ENCODE data around the gene ZNF672.
A peak's percentile ranks its signal among the peaks of the same experiment; 100 is the strongest.

The ZNF672 gene

DNA sequence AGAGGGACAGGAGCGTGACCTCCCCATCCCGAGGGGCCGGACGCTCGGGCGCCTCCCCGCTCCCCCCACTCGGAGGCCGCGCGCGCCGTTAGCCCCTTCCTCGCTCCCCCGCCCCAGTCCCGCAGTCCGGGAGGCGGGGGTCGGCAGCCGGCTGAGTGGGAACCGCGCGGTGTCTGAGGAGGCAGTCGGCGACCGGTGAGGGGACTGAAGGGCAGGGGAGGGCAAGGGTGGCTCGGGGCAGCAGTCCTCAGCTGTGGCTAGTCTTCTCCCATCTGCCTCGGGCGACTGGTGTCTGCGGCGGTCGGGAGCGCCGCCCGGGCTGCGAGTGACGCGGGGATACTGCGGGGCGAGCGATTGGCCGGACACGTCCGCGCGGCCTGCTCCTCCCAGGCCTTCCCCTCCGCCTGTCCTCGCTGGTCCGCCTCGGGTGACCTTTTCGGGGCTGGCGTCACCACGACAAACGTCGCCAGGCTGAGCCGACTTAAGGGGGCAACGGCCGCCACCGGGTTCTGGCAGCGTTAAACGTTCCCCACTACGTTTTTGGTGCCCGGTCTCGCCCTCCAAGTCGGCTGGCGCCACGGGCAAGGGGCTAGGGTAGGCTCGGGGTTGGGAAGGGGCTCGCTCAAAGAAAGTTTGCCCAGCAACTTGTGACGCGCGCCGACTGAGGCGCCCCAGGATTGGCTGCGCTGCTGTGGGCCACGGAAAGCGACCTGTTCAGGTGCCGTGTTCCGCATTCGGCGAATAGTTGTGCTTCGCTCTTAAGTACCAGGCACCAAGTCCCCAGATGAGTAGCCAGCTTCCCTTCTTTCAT is 538 bp downstream of the ZNF672 start:
- DNase-seq = peak; percentile 70

DNA sequence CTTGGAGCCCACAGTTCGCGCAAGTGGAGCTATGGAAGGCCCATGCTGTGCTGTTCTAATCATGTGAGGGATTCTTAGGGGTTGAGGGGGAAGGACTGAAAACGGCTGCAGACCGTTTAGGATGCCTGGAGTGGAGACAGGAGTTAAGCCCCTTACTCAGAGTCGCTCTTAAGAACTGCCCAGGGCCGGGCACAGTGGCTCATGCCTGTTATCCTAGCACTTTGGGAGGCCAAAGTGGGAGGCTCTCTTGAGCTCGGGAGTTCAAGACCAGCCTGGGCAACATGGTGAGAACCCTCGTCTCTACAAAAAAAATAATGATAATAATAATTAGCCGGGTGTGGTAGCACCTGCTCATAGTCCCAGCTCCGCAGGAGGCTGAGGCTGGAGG is 1.1 kb downstream of the ZNF672 start:
- DNase-seq = no peak

DNA sequence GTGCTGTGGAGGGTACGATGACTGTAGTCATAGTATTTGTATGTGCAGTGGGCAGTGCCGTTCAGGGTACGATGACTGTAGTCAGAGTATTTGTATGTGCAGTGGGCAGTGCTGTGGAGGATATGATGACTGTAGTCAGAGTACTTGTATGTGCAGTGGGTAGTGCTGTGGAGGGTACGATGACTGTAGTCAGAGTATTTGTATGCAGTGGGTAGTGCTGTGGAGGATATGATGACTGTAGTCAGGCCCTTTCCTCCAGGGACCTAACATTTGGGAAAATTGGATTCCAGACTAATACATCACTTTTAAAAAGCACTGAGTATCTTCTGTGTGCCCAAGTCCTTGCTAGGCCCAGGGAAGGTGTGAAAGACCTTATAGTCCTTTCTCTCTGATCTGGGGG is 2.9 kb downstream of the ZNF672 start:
- DNase-seq = no peak

DNA sequence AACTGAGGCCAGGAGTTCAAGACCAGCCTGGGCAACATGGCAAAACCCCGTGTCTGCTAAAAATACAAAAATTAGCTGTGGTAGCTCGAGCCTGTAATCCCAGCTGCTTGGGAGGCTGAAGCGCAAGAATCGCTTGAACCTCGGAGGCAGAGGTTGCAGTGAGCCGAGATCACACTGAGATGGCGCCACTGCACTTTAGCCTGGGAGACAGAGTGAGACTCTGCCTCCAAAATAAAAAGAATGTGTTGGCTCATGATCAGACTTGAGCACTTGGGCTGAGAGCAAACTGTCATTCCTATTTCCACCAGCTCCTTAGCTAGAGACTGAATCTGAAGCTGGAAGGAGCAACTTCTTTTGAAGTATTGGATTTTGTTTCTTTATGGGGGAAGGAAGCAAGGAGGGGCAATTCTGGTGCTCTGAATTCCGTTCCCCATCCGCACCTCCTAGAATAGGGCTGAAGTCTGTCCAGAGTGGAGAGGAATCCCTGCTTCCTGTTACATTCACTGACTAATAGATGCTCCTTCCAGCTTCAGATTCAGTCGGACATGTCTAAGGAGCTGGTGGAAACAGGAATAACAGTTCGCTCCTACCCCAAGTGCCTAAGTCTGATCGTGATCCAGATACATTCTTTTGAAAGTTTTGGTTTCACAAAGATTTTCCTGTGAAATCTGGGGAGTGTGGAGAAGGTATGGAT is 3.8 kb downstream of the ZNF672 start:
- no peak for DNase-seq

DNA sequence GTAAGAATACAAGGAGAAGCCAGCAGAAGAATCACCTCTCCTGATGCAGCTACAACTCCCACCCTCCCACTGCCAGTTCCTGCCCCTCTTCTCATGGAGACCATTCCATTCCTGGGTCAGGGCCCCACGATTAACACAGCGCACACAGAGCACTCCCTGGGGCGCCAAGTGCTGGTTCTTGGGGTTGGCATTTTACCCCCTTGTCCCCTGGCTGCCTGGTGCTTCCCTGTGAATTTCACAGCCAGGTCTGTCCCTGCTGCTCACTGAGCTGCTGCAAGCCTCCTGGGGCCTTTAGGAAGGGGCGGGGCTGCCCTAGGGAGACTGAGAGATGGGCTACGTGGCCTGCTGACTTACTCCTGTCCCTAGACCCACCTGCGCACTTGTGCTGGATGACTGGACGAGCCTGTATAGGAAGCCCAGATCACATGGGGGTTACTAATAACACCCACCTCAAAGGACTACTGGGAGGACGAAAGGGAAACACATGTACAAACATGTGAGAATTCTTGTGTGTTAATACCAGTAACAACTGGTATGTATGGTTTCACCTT is 4.8 kb downstream of the ZNF672 start:
- no peak for DNase-seq

DNA sequence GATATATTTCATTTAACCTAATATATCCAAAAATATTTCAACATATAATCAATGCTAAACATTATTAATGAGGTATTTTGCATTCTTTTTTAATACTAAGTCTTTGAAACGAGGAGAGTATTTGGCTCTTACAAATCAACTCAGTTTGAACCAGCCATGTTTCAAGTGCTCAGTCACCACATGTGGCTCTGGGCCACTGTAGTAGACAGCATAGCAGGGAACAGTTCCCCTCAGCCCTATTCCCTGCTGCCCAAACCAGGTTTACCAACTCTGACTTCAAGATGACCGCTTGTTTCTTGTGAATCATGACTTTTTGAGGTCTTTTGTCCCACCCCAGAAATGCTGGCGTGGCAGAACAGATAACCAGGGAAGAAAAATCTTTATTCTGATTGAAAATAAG is 5.7 kb downstream of the ZNF672 start:
- DNase-seq = no peak

DNA sequence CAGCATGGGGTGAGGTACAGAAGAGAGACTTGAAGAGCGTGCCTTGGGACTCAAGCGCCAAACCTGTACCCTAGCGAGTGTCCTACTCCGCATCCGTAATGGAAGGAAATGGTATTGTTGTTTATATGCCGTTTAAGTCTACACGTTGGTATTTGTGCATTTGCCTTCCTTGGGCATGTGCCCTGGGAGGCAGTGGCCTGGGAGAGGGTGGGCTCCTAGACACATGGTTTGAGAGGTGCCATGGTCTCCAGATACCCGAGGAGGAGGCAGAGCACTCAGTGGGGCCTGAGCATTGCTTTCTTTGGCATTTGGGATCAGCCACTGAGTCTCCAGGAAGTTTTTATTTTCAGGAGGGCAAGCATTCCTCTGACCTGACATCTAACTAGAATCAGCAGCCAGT is 6.5 kb downstream of the ZNF672 start:
- DNase-seq = no peak

DNA sequence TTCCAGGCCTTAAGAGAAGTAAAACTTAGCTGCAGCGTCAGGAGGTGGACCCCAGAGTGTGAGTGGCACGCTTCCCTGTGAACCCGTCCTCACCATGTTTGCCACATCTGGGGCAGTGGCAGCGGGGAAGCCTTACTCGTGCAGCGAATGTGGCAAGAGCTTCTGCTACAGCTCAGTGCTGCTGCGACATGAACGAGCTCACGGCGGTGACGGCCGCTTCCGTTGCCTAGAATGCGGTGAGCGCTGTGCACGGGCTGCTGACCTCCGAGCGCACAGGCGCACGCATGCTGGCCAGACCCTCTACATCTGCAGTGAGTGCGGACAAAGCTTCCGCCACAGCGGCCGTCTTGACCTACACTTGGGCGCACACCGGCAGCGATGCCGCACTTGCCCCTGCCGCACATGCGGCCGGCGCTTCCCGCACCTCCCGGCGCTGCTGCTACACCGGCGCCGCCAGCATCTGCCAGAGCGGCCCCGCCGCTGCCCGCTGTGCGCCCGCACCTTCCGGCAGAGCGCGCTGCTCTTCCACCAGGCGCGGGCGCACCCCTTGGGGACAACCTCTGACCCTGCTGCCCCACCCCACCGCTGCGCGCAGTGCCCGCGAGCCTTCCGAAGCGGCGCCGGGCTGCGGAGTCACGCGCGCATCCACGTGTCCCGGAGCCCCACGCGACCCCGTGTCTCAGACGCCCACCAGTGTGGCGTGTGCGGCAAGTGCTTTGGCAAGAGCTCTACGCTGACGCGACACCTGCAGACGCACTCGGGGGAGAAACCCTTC is 9.3 kb downstream of the ZNF672 start:
- no peak for DNase-seq

DNA sequence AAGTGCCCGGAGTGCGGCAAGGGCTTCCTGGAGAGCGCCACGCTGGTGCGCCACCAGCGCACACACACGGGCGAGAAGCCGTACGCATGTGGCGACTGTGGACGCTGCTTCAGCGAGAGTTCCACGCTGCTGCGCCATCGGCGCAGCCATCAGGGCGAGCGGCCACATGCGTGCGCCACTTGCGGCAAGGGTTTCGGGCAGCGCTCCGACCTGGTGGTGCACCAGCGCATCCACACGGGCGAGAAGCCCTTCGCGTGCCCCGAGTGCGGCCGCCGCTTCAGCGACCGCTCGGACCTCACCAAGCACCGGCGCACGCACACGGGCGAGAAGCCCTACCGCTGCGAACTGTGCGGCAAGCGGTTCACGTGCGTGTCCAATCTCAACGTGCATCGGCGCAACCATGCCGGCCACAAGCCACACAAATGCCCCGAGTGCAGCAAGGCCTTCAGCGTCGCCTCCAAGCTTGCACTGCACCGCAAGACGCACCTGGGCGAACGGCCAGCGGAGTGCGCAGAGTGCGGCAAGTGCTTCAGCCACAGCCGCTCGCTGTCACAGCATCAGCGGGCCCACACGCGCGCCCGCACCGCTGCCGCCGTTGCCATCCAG is 10.0 kb downstream of the ZNF672 start:
- no peak for DNase-seq

DNA sequence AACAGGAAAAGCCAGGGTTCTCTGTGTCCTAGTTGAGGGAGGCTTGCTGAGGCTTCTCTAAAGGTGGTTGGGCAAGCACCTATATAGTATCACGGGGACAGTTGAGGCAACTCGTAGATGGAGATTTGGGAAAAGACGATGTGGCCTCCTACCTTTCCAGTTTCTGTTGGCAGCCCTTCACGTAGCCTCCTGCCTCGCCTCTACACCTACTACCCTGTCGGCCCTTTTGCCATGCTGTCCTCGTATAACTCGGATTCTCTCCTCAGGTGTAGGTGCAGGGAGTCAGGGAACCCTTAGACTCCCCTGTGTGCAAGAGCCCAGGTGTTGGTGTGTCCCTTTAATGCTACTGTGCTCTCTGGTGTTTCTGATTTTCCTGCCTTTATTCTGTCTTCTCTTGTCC is 10.6 kb downstream of the ZNF672 start:
- no peak for DNase-seq

DNA sequence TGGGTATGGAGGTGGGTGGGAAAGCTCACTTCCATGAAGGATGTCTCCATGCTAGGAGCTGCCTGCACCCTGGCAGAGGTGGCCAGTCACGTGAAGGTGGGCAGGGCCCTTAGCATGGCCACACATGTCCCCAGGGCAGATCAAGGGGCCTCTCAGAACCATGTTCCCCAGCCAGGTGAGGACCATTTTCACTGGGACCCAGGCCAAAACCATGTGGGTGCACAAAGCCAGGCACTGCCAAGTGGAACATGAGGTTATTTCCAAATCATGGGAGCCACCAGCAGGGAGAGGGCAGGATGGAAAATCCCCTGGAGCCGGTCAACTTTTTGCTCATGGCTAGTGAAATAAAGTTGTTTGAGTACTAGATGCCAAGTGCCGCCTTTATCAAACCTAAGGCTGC is 11.1 kb downstream of the ZNF672 start:
- DNase-seq = no peak

DNA sequence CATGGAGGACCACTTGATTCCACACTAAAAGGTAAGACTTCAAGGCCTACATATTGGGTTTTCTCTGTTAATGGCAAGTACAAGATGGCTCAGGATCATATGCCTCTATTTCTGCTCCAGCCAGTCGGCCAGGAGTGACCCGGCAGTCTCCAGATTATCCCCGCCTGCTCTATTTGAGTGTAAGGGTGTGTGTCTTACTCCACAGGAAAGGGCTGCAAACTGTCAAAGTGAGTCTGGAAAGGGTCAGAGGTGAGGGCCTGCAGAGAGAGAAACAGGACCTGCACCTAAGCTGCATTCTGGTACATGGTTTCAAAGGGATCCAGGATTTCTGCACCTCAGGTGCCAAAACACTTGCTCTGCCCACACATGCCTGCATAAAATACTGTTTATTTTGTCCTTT is 11.6 kb downstream of the ZNF672 start:
- DNase-seq = no peak

DNA sequence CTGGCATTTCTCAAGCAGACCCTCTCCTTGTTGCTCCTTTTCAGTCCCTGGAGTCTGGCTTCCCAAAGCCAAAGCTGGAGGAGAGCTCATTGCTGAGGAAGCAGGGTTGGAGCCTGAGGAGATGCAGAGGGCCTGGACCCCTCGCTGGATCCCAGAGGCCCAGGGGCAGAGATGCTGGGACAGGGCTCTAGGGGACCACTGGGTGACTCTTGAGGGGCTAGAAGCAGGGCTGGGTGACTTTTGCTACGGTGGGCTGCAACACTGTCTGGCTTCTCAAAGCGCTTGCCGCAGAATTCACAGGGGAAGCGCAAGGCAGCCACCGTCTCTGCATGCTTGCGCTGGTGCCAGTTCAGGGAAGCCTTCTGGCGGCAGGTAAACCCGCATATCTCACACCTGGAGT is 12.1 kb downstream of the ZNF672 start:
- DNase-seq = no peak

DNA sequence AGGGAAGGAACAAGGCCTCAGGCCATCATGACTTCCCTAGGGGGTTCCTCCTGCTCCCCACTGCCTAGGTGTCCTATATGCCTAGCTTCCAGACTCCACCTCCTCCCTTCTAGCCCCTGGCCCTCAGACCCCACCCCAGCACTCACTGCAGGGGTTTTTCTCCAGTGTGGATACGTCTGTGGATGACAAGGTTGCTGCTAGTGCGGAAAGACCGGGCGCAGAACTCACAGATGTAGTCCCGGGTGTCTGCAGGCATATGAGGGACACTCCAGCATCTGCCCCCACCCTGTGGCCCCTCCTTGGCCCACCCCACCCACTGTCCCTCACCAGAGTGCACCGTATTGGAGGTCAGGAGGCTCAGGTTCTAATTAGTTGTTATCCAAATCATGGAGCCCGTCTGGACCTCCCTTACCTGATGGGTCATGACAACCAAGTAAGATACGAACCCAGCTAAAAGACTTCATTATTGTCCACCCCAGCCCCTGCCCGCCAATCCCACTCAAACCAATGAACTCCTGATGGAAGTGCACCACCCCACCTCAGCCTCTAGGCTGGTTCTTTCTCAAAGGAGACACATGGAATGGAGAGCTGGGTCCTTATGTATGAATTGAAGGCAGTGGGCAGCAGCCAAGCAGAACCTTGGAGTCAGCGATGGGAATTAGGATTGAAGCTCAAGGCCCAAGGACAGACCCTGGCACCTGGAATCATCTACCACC is 12.7 kb downstream of the ZNF672 start:
- no peak for DNase-seq

DNA sequence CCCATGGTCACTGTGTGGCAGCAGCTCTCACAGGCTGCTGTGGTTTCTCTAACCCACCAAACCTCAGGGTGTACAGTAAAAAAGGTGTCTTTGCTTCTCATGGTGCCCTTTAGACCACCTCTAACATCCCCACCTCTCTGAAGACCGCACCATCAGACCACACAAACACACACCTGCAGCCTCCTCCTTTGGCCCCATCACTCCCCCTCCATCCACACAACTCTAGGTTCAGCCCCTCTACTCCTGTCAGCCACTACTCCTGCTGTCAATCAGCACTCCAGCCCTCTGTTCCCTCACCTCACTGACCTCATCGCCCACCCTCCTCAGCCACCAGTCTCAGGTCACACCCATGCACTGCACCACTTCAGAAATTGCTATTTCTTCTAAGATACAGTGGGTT is 13.4 kb downstream of the ZNF672 start:
- DNase-seq = no peak

DNA sequence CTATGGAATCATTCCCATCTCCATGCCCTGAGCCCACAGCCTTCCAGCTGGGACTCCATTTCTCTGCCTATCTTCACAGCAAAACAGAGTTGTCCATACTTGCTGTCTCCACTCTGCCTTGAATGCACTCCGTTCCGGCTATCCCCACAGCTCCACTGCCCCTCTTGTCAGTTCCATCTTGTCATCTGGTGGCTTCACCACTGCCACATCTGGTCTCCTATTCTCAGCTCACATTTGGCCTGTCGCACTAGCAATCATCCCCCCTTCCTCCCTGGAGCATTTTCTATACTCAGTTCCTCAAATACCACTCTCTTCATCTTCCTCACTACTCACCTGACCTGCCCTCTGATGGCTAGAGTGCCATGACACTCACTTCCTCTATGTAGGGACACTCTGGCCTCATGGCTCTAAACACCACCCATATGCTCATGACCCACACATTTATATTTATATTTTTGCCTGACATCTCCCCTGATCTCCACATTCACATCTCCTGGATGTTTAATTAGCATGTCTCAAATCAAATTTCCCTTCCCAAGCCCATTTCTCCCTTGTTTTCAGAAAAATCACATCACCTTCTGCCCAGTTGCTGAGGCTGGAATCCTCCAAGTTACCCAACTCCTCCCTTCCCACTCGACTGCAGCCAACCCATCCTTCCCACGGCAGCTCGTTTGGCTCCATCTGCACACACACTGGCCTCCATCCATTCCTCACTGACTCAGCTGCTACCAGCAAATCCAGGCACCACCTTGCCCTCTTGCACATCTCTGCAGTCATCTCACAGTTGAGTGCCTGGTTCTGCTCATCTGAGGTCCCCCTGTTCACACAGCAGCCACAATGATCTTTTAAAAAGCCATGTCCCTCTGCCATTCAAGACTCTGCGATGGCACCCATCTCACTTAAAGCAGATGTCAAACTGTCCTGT is 14.7 kb downstream of the ZNF672 start:
- DNase-seq = no peak

DNA sequence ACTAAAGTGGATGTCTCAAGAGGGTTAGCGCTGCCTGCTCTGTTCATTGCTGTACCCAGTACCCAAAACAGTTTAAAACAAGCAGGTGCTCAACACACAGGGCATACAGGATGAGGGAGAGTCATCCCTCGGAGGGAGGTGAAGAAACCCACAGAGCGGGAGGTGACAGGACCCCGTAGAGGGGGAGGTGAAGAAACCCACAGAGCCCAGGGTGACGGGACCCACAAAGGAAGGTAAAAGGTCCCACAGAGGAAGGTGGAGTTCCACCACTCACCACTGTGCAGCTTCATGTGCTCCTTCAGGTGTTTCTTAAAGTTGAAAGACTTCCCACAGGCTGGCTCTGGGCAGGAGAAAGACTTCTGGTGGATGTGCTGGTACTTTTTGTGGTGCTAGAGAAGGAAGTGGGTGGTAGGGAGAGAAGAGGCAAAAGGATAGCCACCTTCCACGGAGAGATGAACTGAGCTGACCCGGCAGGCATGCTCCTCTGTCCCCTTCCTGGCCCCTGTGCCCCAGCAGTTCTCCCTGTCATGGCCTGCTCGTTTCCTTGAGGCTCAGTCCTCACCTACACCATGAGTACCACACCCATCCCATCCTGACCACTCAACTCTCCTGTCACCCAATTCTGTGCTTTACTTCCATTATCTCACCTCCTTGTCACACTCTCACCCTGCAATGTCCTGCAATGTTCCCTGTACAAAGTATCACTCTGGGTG is 15.8 kb downstream of the ZNF672 start:
- no peak for DNase-seq

DNA sequence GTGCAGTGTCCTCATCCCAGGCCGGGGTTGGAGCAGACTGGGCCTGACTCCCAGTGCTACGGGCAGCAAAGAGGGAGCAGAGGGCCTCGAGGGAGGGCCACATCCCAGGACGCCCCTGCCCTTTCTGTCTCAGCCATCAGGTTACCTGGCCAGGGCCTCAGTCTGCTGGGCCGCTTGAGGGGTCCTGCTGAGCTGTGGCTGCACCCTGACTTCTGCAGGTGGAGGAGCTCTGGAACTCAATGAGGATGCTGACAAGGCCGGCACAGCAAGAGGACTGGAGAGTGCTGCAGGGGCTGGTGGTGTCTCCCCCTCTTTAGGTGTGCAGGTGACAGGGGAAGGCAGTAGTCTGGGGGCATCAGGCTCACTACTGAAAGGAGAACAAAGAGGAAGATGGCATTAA is 17.6 kb downstream of the ZNF672 start:
- DNase-seq = no peak

DNA sequence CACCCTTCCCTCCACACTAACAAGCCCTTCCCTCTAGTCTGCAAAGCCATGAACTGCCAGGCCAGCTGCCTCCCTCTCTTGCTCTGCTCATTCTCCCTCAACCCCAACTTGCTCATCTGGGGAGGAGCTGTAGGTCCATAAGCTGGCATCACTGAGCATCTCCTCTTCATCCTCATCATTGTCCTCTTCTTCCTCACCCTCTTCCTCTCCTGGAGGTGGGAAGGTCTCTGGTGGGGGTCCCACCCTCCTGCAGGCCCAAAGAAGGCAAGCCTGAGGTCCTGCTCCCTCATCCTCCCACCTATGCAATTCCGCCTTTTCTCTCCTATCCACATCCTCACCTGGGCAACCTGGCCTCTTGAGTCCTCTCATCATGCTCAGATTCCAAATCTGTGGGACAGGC is 18.2 kb downstream of the ZNF672 start:
- DNase-seq = no peak

DNA sequence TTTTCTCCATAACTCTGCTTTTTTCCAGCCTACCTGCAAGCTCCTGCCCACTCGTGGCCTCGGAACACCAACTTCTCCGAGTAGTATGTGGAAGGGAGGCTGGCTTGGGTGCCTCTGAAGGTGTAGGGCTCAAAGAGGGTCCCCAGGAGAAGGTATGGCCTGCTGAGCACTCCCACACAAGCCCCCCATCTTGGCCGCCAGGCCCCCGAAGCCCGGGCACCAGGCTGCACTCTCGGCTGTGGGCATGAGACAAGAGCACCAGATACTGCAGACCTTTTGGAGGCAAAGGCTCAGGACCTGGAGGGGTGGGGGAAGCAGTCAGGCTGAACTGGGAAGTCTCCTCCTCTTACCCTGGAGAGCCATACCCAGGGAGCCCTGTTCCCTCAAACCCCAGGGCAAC is 19.2 kb downstream of the ZNF672 start:
- DNase-seq = no peak

DNA sequence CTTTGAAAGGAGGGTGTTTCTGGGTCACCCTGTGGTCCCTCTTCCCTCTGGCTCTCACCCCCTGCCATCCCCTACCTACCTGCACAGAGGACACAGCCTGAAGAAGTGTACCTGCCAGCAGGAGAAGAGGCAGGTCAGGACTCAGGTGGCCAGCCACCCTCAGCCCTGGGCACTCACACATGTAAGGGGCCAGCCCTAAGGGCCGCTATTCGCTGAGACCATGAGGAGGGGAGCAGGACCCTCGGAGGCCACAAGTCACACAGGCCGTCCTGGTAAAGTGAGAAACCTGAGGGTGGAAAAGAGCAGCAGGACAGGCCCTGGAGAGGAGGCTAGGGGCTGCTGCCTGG is 19.7 kb downstream of the ZNF672 start:
- DNase-seq = no peak
